SK-N-SH (cell line): ENCODE data around the gene RPS23. TPM values are rescaled to one million over a fixed set of nuclear protein-coding genes. Genes with fewer than 3 reads are reported as not detected.

ENCODE experiments used
- CTCF ChIA-PET: fragments of 300-600, 350-600 bp; formaldehyde crosslinking; extraction: SDS; loops from one replicate; lab custom pipeline; 2021; lab: Yijun Ruan, JAX
- POLR2A ChIA-PET: fragments of 350-600 bp; sonication (Branson Sonifier 250); formaldehyde crosslinking; extraction: SDS; loops from one replicate; lab custom pipeline; 2020; ENCODE audit warnings: antibody characterized with exemption, inconsistent platforms; lab: Yijun Ruan, JAX
- DNase-seq: peaks from one replicate; pipeline ENCODE4 v3.0.0; 2012
- H2AFZ ChIP-seq: fragments of 200-600 bp; sonication (generic); 2 replicates; pipeline ENCODE4 v1.8.1; 2016; ENCODE audit warnings: antibody characterized with exemption, mild to moderate bottlenecking, low read depth
- H3F3A ChIP-seq: fragments of 200-600 bp; sonication (generic); replicated peaks from 2 replicates; pipeline ENCODE3; 2016; ENCODE audit warnings: antibody characterized with exemption, mild to moderate bottlenecking; ENCODE audit not compliant: insufficient read depth
- H3K27ac ChIP-seq, 2 experiments: fragments of 200-500 bp in 1 of 2; fragments of 200-600 bp in 1 of 2; sonication (Bioruptor generic) in 1 of 2; sonication (generic), shearing (Covaris generic) in 1 of 2; 2 replicates each; pipeline versions ENCODE4 v1.5.1 to v1.6.1; 2014 to 2016; ENCODE audit warnings: low read depth in 2 of 2, inconsistent platforms in 1 of 2, low read length in 1 of 2, mild to moderate bottlenecking in 1 of 2, mixed read lengths in 1 of 2
- H3K27me3 ChIP-seq: fragments of 200-600 bp; sonication (generic), shearing (Covaris generic); 2 replicates; pipeline ENCODE4 v1.6.1; 2016; ENCODE audit warnings: mixed run types; ENCODE audit not compliant: insufficient read depth
- H3K36me3 ChIP-seq, 2 experiments: fragments of 200-500 bp in 1 of 2; fragments of 200-600 bp in 1 of 2; sonication (Bioruptor generic) in 1 of 2; sonication (generic) in 1 of 2; replicated peaks in 1 of 2; 2 replicates each; pipeline versions ENCODE3 to v1.5.1; 2014 to 2016; ENCODE audit warnings: low read length in 1 of 2, mild to moderate bottlenecking in 1 of 2; ENCODE audit not compliant: insufficient read depth in 2 of 2, control insufficient read depth in 1 of 2
- H3K4me1 ChIP-seq, 2 experiments: fragments of 200-500 bp in 1 of 2; fragments of 200-600 bp in 1 of 2; sonication (Bioruptor generic) in 1 of 2; sonication (generic), shearing (Covaris generic) in 1 of 2; 2 replicates each; pipeline versions ENCODE4 v1.5.1 to v1.6.1; 2014 to 2016; ENCODE audit warnings: low read depth in 1 of 2, low read length in 1 of 2, mixed run types in 1 of 2; ENCODE audit not compliant: insufficient read depth in 2 of 2, control insufficient read depth in 1 of 2
- H3K4me2 ChIP-seq: fragments of 200-600 bp; sonication (generic), shearing (Covaris generic); 2 replicates; pipeline ENCODE4 v1.6.1; 2017; ENCODE audit warnings: mixed run types
- H3K4me3 ChIP-seq, 2 experiments: fragments of 200-500 bp in 1 of 2; fragments of 200-600 bp in 1 of 2; sonication (Bioruptor generic) in 1 of 2; sonication (generic), shearing (Covaris generic) in 1 of 2; 2 replicates each; pipeline versions ENCODE4 v1.5.1 to v1.8.1; 2014 to 2016; ENCODE audit warnings: low read depth in 2 of 2, inconsistent platforms in 1 of 2, low read length in 1 of 2, mild to moderate bottlenecking in 1 of 2, mixed read lengths in 1 of 2, moderate library complexity in 1 of 2
- H3K79me2 ChIP-seq: fragments of 200-600 bp; sonication (generic); 2 replicates; pipeline ENCODE4 v1.8.1; 2017; ENCODE audit warnings: mild to moderate bottlenecking; ENCODE audit not compliant: insufficient read depth
- H3K9ac ChIP-seq: fragments of 200-600 bp; sonication (generic); 2 replicates; pipeline ENCODE4 v1.6.1; 2017; ENCODE audit warnings: mixed run types
- H3K9me2 ChIP-seq: fragments of 200-600 bp; sonication (generic); 2 replicates; pipeline ENCODE4 v1.6.1; 2017; ENCODE audit warnings: mixed run types
- H3K9me3 ChIP-seq: fragments of 200-600 bp; sonication (generic); 2 replicates; pipeline ENCODE4 v1.6.1; 2017; ENCODE audit warnings: mixed run types, mild to moderate bottlenecking, moderate library complexity
- H4K20me1 ChIP-seq: fragments of 200-600 bp; sonication (generic); 2 replicates; pipeline ENCODE4 v1.6.1; 2017; ENCODE audit warnings: mild to moderate bottlenecking, mixed run types; ENCODE audit not compliant: insufficient read depth
- EP300 ChIP-seq, 2 experiments: IDR thresholded peaks; 2 replicates each; pipeline versions ENCODE4 v1.4.0 to v1.6.1; 2012; ENCODE audit warnings: borderline replicate concordance in 1 of 2, low read depth in 1 of 2, low read length in 1 of 2
- EZH2phosphoT487 ChIP-seq: fragments of 200-600 bp; sonication (generic); IDR thresholded peaks from 2 replicates; pipeline ENCODE4 v1.6.1; 2017; ENCODE audit warnings: low read depth, mixed run types, mild to moderate bottlenecking, antibody characterized with exemption, moderate library complexity, borderline replicate concordance
- FOSL2 ChIP-seq: IDR thresholded peaks from 2 replicates; pipeline ENCODE4 v1.4.0; 2012; ENCODE audit warnings: low read depth, mild to moderate bottlenecking, moderate library complexity, borderline replicate concordance
- FOXJ3 ChIP-seq: sonication (generic); formaldehyde crosslinking; IDR thresholded peaks from 2 replicates; pipeline ENCODE4 v1.5.1; 2020; ENCODE audit warnings: mild to moderate bottlenecking, missing genetic modification reagents
- GABPA ChIP-seq: IDR thresholded peaks from 2 replicates; pipeline ENCODE4 v1.4.0; 2012; ENCODE audit warnings: low read depth, mild to moderate bottlenecking
- GATA2 ChIP-seq: sonication (generic); formaldehyde crosslinking; IDR thresholded peaks from 2 replicates; pipeline ENCODE4 v1.5.0; 2020; ENCODE audit warnings: mild to moderate bottlenecking, missing genetic modification reagents
- MEF2A ChIP-seq: IDR thresholded peaks from 2 replicates; pipeline ENCODE4 v1.4.0; 2012; ENCODE audit warnings: low read depth, borderline replicate concordance
- MXI1 ChIP-seq: IDR thresholded peaks from 2 replicates; pipeline ENCODE4 v1.6.1; 2012; ENCODE audit warnings: mild to moderate bottlenecking, low read depth, low read length, improper control_type of control experiment
- RAD21 ChIP-seq: IDR thresholded peaks from 2 replicates; pipeline ENCODE4 v1.6.1; 2012; ENCODE audit warnings: mild to moderate bottlenecking, low read length
- RCOR1 ChIP-seq: fragments of 150-350 bp; IDR thresholded peaks from 2 replicates; pipeline ENCODE4 v1.6.1; 2017; ENCODE audit warnings: antibody characterized with exemption, low read length
- TEAD4 ChIP-seq: IDR thresholded peaks from 2 replicates; pipeline ENCODE4 v1.4.0; 2012; ENCODE audit warnings: mild to moderate bottlenecking, borderline replicate concordance; ENCODE audit not compliant: insufficient read depth
- YY1 ChIP-seq: IDR thresholded peaks from 2 replicates; pipeline ENCODE4 v1.4.0; 2012; ENCODE audit warnings: low read depth, mild to moderate bottlenecking
- WGBS: methylation state at CpG from one replicate; pipeline ENCODE4 v1.1.6; 2017; ENCODE audit warnings: low lambda C conversion rate; 5-methylcytosine and 5-hydroxymethylcytosine counted together
- polyA plus RNA-seq, 3 experiments: library from polyadenylated mRNA; depleted of rRNA; stranded (reverse); fragments of >200 nt; gene quantifications; 2 replicates each; pipeline ENCODE4 v1.2.3, GENCODE V29; 2012
- TF ChIP-seq, protein P1 (sequence below): IDR thresholded peaks from 2 replicates; pipeline ENCODE4 v1.4.0; 2012; ENCODE audit warnings: low read depth, borderline replicate concordance
- TF ChIP-seq, protein P2 (sequence below): fragments of 150-350 bp; IDR thresholded peaks from 2 replicates; pipeline ENCODE4 v1.6.1; 2016; ENCODE audit warnings: mild to moderate bottlenecking, low read depth, low read length
- TF ChIP-seq, protein P3 (sequence below): IDR thresholded peaks from 2 replicates; pipeline ENCODE4 v1.4.0; 2012; ENCODE audit warnings: low read depth

Gene RPS23
- polyA plus RNA-seq, 1 of the 3 experiments (the other 2 are of a cell fraction) = 6,732 TPM

DNA sequence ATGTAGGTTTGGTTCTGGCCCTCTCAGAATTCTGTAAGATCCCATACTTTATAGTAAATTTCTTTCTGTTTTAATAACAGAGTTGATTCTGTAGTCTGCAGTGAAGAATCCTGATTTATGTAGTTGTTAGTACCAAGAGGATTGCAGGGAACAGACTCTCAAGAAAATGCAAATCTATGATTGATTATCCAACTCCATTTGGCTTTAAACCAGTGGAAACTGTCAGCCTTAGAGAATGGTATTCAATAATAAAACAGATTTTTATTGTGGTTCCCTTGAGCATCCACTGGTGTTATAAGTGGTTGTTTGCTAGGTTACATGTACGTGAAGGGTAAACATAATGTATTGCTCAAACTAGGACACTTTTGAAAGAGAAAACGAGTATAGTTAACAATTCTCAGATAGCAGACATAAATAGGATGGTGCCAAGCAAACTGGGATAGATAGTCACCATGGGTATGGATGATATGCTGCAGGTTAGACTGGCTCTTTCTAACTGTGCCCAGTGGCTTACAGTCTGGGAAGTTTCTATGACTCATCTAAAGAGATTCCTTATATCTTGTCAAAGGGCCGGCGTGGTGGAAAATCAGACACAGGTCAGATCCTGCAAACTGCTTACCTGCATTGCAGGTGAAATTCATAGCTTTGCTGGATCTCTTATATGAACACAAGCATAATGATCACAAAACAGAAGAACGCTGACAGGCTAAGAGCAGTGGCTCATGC lies 41.7 kb upstream of the RPS23 start:
- 78% methylated on average over 5 of the region's 5 CpGs for WGBS
- no peak overlapping the region for H2AFZ ChIP-seq
- no peak for DNase-seq
- no peaks in the 10 kb centered on the region for H3K9me3 ChIP-seq
- H3K36me3 ChIP-seq = no peaks in the 10 kb centered on the region
- no peaks in the 10 kb centered on the region; a peak in 1 of 4 replicates for H3K4me1 ChIP-seq
- no peaks in the 10 kb centered on the region for H4K20me1 ChIP-seq
- POLR2A ChIA-PET = no interaction called here
- H3K9me2 ChIP-seq = no peaks in the 10 kb centered on the region
- H3K4me2 ChIP-seq = no peak overlapping the region
- no peak overlapping the region for H3K4me3 ChIP-seq
- H3K79me2 ChIP-seq = no peaks in the 10 kb centered on the region
- no peak overlapping the region for H3K9ac ChIP-seq
- no peaks in the 10 kb centered on the region for H3F3A ChIP-seq
- TF ChIP-seq MEF2A (no peak), FOSL2 (peak; percentile 47; the same call in 1 of the 2 replicates), EZH2phosphoT487 (no peak)
- TF ChIP-seq, protein P1, sequence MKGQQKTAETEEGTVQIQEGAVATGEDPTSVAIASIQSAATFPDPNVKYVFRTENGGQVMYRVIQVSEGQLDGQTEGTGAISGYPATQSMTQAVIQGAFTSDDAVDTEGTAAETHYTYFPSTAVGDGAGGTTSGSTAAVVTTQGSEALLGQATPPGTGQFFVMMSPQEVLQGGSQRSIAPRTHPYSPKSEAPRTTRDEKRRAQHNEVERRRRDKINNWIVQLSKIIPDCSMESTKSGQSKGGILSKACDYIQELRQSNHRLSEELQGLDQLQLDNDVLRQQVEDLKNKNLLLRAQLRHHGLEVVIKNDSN = no peak
- CTCF ChIA-PET = interaction anchor here (3.8 kb wide), 1 partner anchor 8 kb away, joined by 21 read pairs; no protein-coding TSS in a partner anchor
- H3K27ac ChIP-seq = 0 out of 4 replicates have a peak overlapping the region, but pooled peaks of 1 of the 2 experiments have one; percentile 10
- no peaks in the 10 kb centered on the region for H3K27me3 ChIP-seq

DNA sequence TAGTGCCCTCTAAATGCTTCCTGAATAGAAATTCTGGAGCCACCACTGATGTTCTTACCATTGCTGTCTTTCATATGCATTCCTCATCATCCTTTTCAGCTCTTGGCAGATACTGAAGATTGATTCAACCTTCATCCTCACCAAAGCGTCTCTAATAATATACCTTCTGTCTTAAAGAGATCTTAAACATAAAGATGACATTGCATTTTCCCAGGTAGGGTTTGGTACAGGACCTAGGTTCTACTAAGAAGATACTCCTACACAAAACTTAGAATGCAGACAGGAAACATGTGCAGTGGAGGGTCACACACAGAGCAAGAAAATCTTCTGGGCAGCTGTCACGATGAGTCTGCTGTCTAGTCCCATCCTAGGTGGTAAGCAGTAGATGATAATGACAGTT lies 41.0 kb upstream of the RPS23 start:
- TF ChIP-seq YY1 (no peak), RAD21 (no peak), TEAD4 (no peak), RCOR1 (no peak), EZH2phosphoT487 (no peak), GATA2 (CRISPR knock-in tag) (no peak), MXI1 (no peak), MEF2A (no peak), GABPA (no peak), FOXJ3 (CRISPR knock-in tag) (no peak), EP300 (IDR thresholded peaks at IDR 0.05; ENCODE audit: borderline replicate concordance in 1 of 2, low read depth in 1 of 2, low read length in 1 of 2) (no peak)
- TF ChIP-seq, protein P1 = no peak
- TF ChIP-seq, protein P2, sequence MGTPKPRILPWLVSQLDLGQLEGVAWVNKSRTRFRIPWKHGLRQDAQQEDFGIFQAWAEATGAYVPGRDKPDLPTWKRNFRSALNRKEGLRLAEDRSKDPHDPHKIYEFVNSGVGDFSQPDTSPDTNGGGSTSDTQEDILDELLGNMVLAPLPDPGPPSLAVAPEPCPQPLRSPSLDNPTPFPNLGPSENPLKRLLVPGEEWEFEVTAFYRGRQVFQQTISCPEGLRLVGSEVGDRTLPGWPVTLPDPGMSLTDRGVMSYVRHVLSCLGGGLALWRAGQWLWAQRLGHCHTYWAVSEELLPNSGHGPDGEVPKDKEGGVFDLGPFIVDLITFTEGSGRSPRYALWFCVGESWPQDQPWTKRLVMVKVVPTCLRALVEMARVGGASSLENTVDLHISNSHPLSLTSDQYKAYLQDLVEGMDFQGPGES = no peak
- TF ChIP-seq, protein P3, sequence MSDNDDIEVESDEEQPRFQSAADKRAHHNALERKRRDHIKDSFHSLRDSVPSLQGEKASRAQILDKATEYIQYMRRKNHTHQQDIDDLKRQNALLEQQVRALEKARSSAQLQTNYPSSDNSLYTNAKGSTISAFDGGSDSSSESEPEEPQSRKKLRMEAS = no peak
- Histone ChIP-seq H2AFZ (no peak overlapping the region), H3K9me2 (no peaks in the 10 kb centered on the region), H3K9me3 (no peaks in the 10 kb centered on the region), H3K9ac (no peak overlapping the region), H3F3A (no peaks in the 10 kb centered on the region), H3K4me2 (no peak overlapping the region), H4K20me1 (no peaks in the 10 kb centered on the region), H3K27me3 (no peaks in the 10 kb centered on the region), H3K27ac (no peak overlapping the region), H3K36me3 (no peaks in the 10 kb centered on the region), H3K4me1 (no peaks in the 10 kb centered on the region; a peak in 1 of 4 replicates), H3K4me3 (no peak overlapping the region), H3K79me2 (no peaks in the 10 kb centered on the region)
- no peak for DNase-seq
- ChIA-PET CTCF (no interaction called here), POLR2A (no interaction called here)
- WGBS = 89% methylated on average over 2 of the region's 2 CpGs
